C4-2B (cell line): ENCODE data around the gene SMDT1.
A peak's percentile ranks its signal among the peaks of the same experiment; 100 is the strongest.

Source experiments
- H3K27ac ChIP-seq: fragments of 450-650 bp; 2 replicates; pipeline ENCODE4 v1.5.1; 2017
- CTCF ChIP-seq: fragments of 450-650 bp; conservative IDR thresholded peaks from 2 replicates; pipeline ENCODE4 v1.5.1; 2017; ENCODE audit warnings: mild to moderate bottlenecking
- ZFX ChIP-seq: fragments of 450-650 bp; IDR thresholded peaks from 2 replicates; pipeline ENCODE4 v1.6.1; 2017

The SMDT1 gene

GRCh38 chr22:42066937-42067336 lies 12.6 kb upstream of the SMDT1 start:
- no peak for TF ChIP-seq CTCF
- no peak for TF ChIP-seq ZFX
- no peak overlapping the region for H3K27ac ChIP-seq

GRCh38 chr22:42067671-42068251 lies 11.7 kb upstream of the SMDT1 start:
- H3K27ac ChIP-seq, result no peak overlapping the region
- TF ChIP-seq CTCF (no peak), ZFX (no peak)

GRCh38 chr22:42068291-42068690 lies 11.2 kb upstream of the SMDT1 start:
- no peak overlapping the region for H3K27ac ChIP-seq
- TF ChIP-seq ZFX (no peak), CTCF (no peak)

- peak overlapping the region; percentile 81 for H3K27ac ChIP-seq
- TF ChIP-seq CTCF (no peak), ZFX (no peak)
These were observed 9.5 kb upstream of the SMDT1 start for GRCh38 chr22:42069801-42070516.

- peak within 1 kb of the TSS; percentile 81 for H3K27ac ChIP-seq
- peak; percentile 60; the same call in 1 of the 2 replicates for TF ChIP-seq ZFX
- no peak for TF ChIP-seq CTCF
These were observed 8.7 kb upstream of the SMDT1 start, which contains the start of gene NAGA for GRCh38 chr22:42070517-42071422. NAGA (minus strand) TSS chr22:42070812; CDS start chr22:42070297, 515 bp downstream.

DNA sequence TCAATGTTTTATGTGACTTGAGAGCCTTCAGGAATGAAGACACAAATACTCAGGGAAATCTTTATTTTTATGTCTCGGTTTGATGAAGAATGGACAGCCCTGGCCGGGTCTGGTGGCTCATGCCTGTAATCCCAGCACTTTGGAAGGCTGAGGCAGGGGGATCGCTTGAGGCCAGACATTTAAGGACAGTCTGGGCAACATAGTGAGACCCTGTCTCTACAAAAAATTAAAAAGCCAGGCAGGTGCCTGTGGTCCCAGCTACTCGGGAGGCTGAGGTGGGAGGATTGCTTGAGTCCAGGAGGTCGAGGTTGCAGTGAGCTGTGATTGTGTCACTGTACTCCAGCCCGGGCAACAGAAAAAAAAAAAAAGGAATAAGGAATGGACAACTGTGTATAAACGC lies 8.0 kb upstream of the SMDT1 start:
- peak overlapping the region; percentile 81 for H3K27ac ChIP-seq

DNA sequence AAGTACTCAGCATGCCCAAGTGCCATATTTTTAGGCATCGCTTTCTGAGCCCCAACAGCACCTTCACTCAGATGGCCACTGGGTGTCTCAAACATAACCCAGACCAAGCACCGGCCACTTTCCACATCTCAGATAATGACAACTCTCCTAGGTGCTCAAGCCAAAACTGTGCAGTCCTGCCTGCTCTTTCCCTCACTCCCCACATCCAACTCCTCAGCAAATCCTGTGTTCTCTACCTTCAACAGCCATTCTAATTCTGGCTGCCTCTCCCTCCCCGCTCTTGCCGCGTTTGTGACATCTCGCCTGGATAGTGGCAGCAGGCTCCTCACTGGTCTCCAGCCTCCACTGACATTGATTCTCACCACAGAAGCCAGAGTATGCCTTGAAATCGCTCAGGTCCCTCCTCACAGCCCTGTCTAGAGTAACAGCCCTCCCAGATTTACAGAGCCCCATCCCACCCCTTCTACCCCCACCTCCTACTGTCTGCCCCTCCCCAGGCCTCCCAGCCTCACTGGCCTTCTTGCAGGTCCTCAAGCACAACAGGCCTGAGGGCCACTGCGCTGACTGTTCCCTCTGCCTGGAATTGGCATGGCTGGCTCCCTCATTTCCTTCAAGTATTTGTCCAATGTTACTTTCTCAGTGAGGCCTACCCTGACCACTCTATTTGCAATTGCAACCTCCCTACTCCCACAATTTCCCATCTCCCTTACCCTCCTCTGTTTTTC lies 6.7 kb upstream of the SMDT1 start:
- H3K27ac ChIP-seq, result no peak overlapping the region
- TF ChIP-seq ZFX, result no peak
- no peak for TF ChIP-seq CTCF
